ENCODE data around the gene F7.

DNA sequence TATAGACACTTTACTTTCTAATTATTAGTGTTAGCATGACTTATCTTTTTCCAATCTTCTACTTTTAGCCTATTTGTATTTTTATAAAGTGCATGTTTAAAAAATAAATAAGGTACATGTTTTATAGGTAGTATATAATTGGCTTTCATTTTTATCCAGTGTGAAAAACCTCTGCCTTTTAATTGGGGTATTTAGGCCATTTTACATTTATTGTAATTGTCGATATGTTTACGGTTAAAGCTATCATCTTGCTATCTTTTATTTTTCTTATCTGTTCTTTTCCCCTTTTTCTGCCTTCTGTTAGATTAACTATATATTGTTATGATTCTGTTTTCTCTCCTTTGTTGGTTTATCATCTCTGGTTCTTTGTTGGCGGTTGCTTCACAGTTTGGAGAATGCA, 62.0 kb downstream of the F7 start:
- no peak for TF ChIP-seq EZH2 (IDR thresholded peaks at IDR 0.05; ENCODE audit: insufficient read depth, poor library complexity, severe bottlenecking)
- TF ChIP-seq EZH2phosphoT487 (IDR thresholded peaks at IDR 0.05; ENCODE audit: insufficient read depth, low read depth) = no peak
